Ovary (tissue), 3 donors: ENCODE measurements around the gene SLC25A47.

ENCODE experiments used
- POLR2A ChIP-seq: fragments of 450-650 bp; IDR thresholded peaks from one replicate; pipeline ENCODE4 v1.6.1; 2017; ENCODE audit warnings: antibody characterized with exemption, mild to moderate bottlenecking, moderate library complexity
- TF ChIP-seq, protein P1 (sequence below), 3 donors: fragments of 450-650 bp in 2 of 3; fragments of 200-600 bp in 1 of 3; IDR thresholded peaks; one replicate each; pipeline versions ENCODE4 v1.5.1 to v1.8.0; 2016 to 2022; ENCODE audit warnings: antibody characterized with exemption in 3 of 3, mild to moderate bottlenecking in 1 of 3
- donor health status: DM: no; HTN: no; CAD: no.

GRCh38 chr14:100328495-100329163, 5.5 kb downstream of the SLC25A47 start:
- no peak for TF ChIP-seq POLR2A
- TF ChIP-seq, protein P1, sequence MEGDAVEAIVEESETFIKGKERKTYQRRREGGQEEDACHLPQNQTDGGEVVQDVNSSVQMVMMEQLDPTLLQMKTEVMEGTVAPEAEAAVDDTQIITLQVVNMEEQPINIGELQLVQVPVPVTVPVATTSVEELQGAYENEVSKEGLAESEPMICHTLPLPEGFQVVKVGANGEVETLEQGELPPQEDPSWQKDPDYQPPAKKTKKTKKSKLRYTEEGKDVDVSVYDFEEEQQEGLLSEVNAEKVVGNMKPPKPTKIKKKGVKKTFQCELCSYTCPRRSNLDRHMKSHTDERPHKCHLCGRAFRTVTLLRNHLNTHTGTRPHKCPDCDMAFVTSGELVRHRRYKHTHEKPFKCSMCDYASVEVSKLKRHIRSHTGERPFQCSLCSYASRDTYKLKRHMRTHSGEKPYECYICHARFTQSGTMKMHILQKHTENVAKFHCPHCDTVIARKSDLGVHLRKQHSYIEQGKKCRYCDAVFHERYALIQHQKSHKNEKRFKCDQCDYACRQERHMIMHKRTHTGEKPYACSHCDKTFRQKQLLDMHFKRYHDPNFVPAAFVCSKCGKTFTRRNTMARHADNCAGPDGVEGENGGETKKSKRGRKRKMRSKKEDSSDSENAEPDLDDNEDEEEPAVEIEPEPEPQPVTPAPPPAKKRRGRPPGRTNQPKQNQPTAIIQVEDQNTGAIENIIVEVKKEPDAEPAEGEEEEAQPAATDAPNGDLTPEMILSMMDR (IDR thresholded peaks at IDR 0.05), result no peak
